Activated naive CD8-positive, alpha-beta T cell treated with anti-CD3 and anti-CD28 coated beads, Interleukin-2, amount 10 ng/mL, durations not matched to agents 7 days and 5 days (primary cell): ENCODE data around the gene MYBPH. TPM values are rescaled to one million over a fixed set of nuclear protein-coding genes. Genes with fewer than 3 reads are reported as not detected.

Source experiments
- ATAC-seq: fragments of 150-1000 bp; cut with Tn5 transposase; one replicate; pipeline ENCODE4 v1.10.0; 2021; ENCODE audit warnings: low read depth, moderate library complexity
- POLR2A ChIA-PET: fragments of 350-600 bp; sonication (Branson Sonifier 250); formaldehyde crosslinking; loops from one replicate; lab custom pipeline; 2021; ENCODE audit warnings: antibody characterized with exemption; lab: Charles Lee
- DNase-seq: peaks from one replicate; pipeline ENCODE4 v3.0.0; 2021
- H3K27ac Mint-ChIP-seq: one replicate; pipeline ENCODE4 v1.8.0; 2022; ENCODE audit warnings: mild to moderate bottlenecking, mixed read lengths
- H3K27me3 Mint-ChIP-seq: one replicate; pipeline ENCODE4 v1.8.0; 2022; ENCODE audit warnings: mild to moderate bottlenecking, moderate library complexity, mixed read lengths
- H3K36me3 Mint-ChIP-seq: one replicate; pipeline ENCODE4 v1.8.0; 2021; ENCODE audit warnings: mild to moderate bottlenecking, mixed read lengths
- H3K4me1 Mint-ChIP-seq: one replicate; pipeline ENCODE4 v1.8.0; 2021; ENCODE audit warnings: mixed read lengths
- H3K4me3 Mint-ChIP-seq: one replicate; pipeline ENCODE4 v1.8.0; 2022; ENCODE audit warnings: mild to moderate bottlenecking, moderate library complexity, mixed read lengths
- H3K9me3 Mint-ChIP-seq: one replicate; pipeline ENCODE4 v1.8.0; 2021; ENCODE audit warnings: mixed read lengths
- total RNA-seq, 2 experiments: library from RNA; stranded (reverse); gene quantifications; one replicate each; pipeline ENCODE4 v1.2.3, GENCODE V29; 2021

MYBPH gene
- total RNA-seq, 2 experiments from 2014 or later = not detected

- DNase-seq (no peak), ATAC-seq (no peak)
- no peaks in the 10 kb centered on the region for H3K36me3 Mint-ChIP-seq
- POLR2A ChIA-PET = no interaction called here
- no peak overlapping the region for H3K27ac Mint-ChIP-seq
- H3K9me3 Mint-ChIP-seq = no peaks in the 10 kb centered on the region
- no peak overlapping the region for H3K4me3 Mint-ChIP-seq
- peaks cover 2% of the 10 kb centered on the region for H3K4me1 Mint-ChIP-seq
- H3K27me3 Mint-ChIP-seq = peaks cover 8% of the 10 kb centered on the region
These were observed 6.2 kb upstream of the MYBPH start for GRCh38 chr1:203181586-203182386.

- Mint-ChIP-seq H3K4me1 (no peaks in the 10 kb centered on the region), H3K4me3 (no peak overlapping the region), H3K27ac (no peak overlapping the region), H3K27me3 (peaks cover under 1% of the 10 kb centered on the region), H3K9me3 (no peaks in the 10 kb centered on the region), H3K36me3 (no peaks in the 10 kb centered on the region)
- ATAC-seq (no peak), DNase-seq (no peak)
- POLR2A ChIA-PET = no interaction called here
These were observed 5.1 kb upstream of the MYBPH start for GRCh38 chr1:203180611-203181330.

- DNase-seq = no peak
- H3K27ac Mint-ChIP-seq = no peak overlapping the region
- ATAC-seq = no peak
- H3K27me3 Mint-ChIP-seq = no peaks in the 10 kb centered on the region
- no peaks in the 10 kb centered on the region for H3K36me3 Mint-ChIP-seq
- H3K4me3 Mint-ChIP-seq = no peak overlapping the region
- no peaks in the 10 kb centered on the region for H3K9me3 Mint-ChIP-seq
- H3K4me1 Mint-ChIP-seq = no peaks in the 10 kb centered on the region
- POLR2A ChIA-PET = no interaction called here
These were observed 4.0 kb upstream of the MYBPH start for GRCh38 chr1:203179667-203180005.

GRCh38 chr1:203178821-203179666, 3.4 kb upstream of the MYBPH start:
- DNase-seq = no peak
- POLR2A ChIA-PET = no interaction called here
- H3K9me3 Mint-ChIP-seq = no peaks in the 10 kb centered on the region

GRCh38 chr1:203178083-203178482, 2.5 kb upstream of the MYBPH start:
- ATAC-seq = no peak
- H3K9me3 Mint-ChIP-seq = no peaks in the 10 kb centered on the region
- no peak for DNase-seq
- POLR2A ChIA-PET = no interaction called here
- H3K27ac Mint-ChIP-seq = no peak overlapping the region
- no peak overlapping the region for H3K4me3 Mint-ChIP-seq
- no peaks in the 10 kb centered on the region for H3K4me1 Mint-ChIP-seq
- H3K27me3 Mint-ChIP-seq = no peaks in the 10 kb centered on the region
- no peaks in the 10 kb centered on the region for H3K36me3 Mint-ChIP-seq

More at GRCh38 chr1:203178821-203179666, 3.4 kb upstream of the MYBPH start:
- Mint-ChIP-seq H3K4me3 (no peak overlapping the region), H3K27ac (no peak overlapping the region), H3K27me3 (no peaks in the 10 kb centered on the region), H3K36me3 (no peaks in the 10 kb centered on the region), H3K4me1 (no peaks in the 10 kb centered on the region)
- ATAC-seq = no peak

- Mint-ChIP-seq H3K27me3 (no peaks in the 10 kb centered on the region), H3K4me1 (no peaks in the 10 kb centered on the region), H3K4me3 (no peak overlapping the region), H3K27ac (no peak overlapping the region), H3K36me3 (no peaks in the 10 kb centered on the region), H3K9me3 (no peaks in the 10 kb centered on the region)
- POLR2A ChIA-PET = interaction anchor here (0.6 kb wide), 1 partner anchor 821 kb away, joined by 3 read pairs; no protein-coding TSS in a partner anchor
- DNase-seq = no peak
- no peak for ATAC-seq
These were observed 1.9 kb upstream of the MYBPH start for GRCh38 chr1:203177470-203178039.

GRCh38 chr1:203177036-203177405, 1.4 kb upstream of the MYBPH start:
- DNase-seq (no peak), ATAC-seq (no peak)
- POLR2A ChIA-PET = interaction anchor here (0.6 kb wide), 1 partner anchor 822 kb away, joined by 3 read pairs; no protein-coding TSS in a partner anchor
- Mint-ChIP-seq H3K9me3 (no peaks in the 10 kb centered on the region), H3K4me1 (no peaks in the 10 kb centered on the region), H3K27ac (no peak overlapping the region), H3K27me3 (peaks cover 2% of the 10 kb centered on the region), H3K4me3 (no peak overlapping the region), H3K36me3 (no peaks in the 10 kb centered on the region)

GRCh38 chr1:203176273-203177035, 828 bp upstream of the MYBPH start:
- DNase-seq = no peak
- Mint-ChIP-seq H3K4me1 (no peaks in the 10 kb centered on the region), H3K4me3 (no peak overlapping the region), H3K27ac (no peak overlapping the region), H3K27me3 (peaks cover 4% of the 10 kb centered on the region), H3K9me3 (no peaks in the 10 kb centered on the region), H3K36me3 (no peaks in the 10 kb centered on the region)
- POLR2A ChIA-PET = no interaction called here
- ATAC-seq = no peak

- H3K9me3 Mint-ChIP-seq = no peaks in the 10 kb centered on the region
- no peak for ATAC-seq
- H3K4me1 Mint-ChIP-seq = no peaks in the 10 kb centered on the region
- H3K27ac Mint-ChIP-seq = no peak overlapping the region
- DNase-seq = no peak
- H3K36me3 Mint-ChIP-seq = no peaks in the 10 kb centered on the region
- peaks cover 4% of the 10 kb centered on the region for H3K27me3 Mint-ChIP-seq
- no peak overlapping the region for H3K4me3 Mint-ChIP-seq
- POLR2A ChIA-PET = no interaction called here
These were observed 208 bp upstream of the MYBPH start for GRCh38 chr1:203175827-203176241.

GRCh38 chr1:203174324-203174985, 1.2 kb downstream of the MYBPH start:
- ATAC-seq (no peak), DNase-seq (no peak)
- POLR2A ChIA-PET = no interaction called here
- Mint-ChIP-seq H3K27me3 (peaks cover 4% of the 10 kb centered on the region), H3K27ac (no peak overlapping the region), H3K36me3 (no peaks in the 10 kb centered on the region), H3K4me1 (no peaks in the 10 kb centered on the region), H3K4me3 (no peak overlapping the region), H3K9me3 (no peaks in the 10 kb centered on the region)

- Mint-ChIP-seq H3K9me3 (no peaks in the 10 kb centered on the region), H3K27me3 (peaks cover 4% of the 10 kb centered on the region), H3K4me3 (no peak overlapping the region), H3K4me1 (no peaks in the 10 kb centered on the region), H3K27ac (no peak overlapping the region), H3K36me3 (no peaks in the 10 kb centered on the region)
- POLR2A ChIA-PET = no interaction called here
- no peak for DNase-seq
- no peak for ATAC-seq
These were observed 2.1 kb downstream of the MYBPH start for GRCh38 chr1:203173566-203173965.

GRCh38 chr1:203173011-203173555, 2.5 kb downstream of the MYBPH start:
- Mint-ChIP-seq H3K27ac (no peak overlapping the region), H3K4me1 (no peaks in the 10 kb centered on the region), H3K9me3 (no peaks in the 10 kb centered on the region), H3K27me3 (peaks cover 4% of the 10 kb centered on the region), H3K36me3 (no peaks in the 10 kb centered on the region), H3K4me3 (no peak overlapping the region)
- ATAC-seq (no peak), DNase-seq (no peak)
- POLR2A ChIA-PET = interaction anchor here (1.0 kb wide), 1 partner anchor 133 kb away, joined by 4 read pairs; no protein-coding TSS in a partner anchor
